ENCODE data around the gene TMEM81. TPM values are rescaled to one million over a fixed set of nuclear protein-coding genes. Genes with fewer than 3 reads are reported as not detected.

The TMEM81 gene
- total and polyA plus RNA-seq, 8 donors = 3.3 to 4.4 (median 4.0) TPM

DNA sequence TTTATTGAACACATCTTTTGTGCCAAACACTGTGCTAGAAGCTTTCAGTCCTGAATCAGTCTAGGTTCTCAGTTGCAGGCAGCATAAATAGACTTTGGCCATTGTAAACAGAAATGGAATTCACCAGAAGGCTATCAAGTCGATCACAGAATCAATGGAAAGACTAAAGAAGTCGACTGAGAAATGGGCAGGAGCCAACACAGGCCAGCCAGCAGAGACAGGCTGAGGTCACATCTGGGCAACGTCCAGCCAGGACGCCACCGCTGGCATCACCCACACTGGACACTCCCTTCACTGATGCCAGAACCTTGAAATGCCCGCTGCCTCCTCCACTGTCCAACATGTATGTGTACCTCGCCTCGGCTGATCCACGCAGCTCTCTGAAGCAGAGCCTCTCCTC is 46.7 kb downstream of the TMEM81 start:
- H3K4me3 ChIP-seq = no peak overlapping the region
- H3K27ac ChIP-seq = no peak overlapping the region
- ATAC-seq = no peak
- H3K9me3 ChIP-seq = no peaks in the 10 kb centered on the region
- no peaks in the 10 kb centered on the region for H3K36me3 ChIP-seq
- TF ChIP-seq, protein P1, sequence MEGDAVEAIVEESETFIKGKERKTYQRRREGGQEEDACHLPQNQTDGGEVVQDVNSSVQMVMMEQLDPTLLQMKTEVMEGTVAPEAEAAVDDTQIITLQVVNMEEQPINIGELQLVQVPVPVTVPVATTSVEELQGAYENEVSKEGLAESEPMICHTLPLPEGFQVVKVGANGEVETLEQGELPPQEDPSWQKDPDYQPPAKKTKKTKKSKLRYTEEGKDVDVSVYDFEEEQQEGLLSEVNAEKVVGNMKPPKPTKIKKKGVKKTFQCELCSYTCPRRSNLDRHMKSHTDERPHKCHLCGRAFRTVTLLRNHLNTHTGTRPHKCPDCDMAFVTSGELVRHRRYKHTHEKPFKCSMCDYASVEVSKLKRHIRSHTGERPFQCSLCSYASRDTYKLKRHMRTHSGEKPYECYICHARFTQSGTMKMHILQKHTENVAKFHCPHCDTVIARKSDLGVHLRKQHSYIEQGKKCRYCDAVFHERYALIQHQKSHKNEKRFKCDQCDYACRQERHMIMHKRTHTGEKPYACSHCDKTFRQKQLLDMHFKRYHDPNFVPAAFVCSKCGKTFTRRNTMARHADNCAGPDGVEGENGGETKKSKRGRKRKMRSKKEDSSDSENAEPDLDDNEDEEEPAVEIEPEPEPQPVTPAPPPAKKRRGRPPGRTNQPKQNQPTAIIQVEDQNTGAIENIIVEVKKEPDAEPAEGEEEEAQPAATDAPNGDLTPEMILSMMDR (IDR thresholded peaks at IDR 0.05) = no peak
- intact Hi-C loops (cut with DNase I) = no loop called here
- no peak for DNase-seq
- H3K27me3 ChIP-seq = peaks cover 10 to 29% of the 10 kb centered on the region in 2 donors
- no peaks in the 10 kb centered on the region for H3K4me1 ChIP-seq

Other genes with a start within 250 kb of the TMEM81 start
- 10 to 100 TPM in 1 of 2 donors, 1 to 10 TPM in 1; 6.6 to 11.5 TPM for gene NFASC, start 213.6 kb downstream of the TMEM81 start, total RNA-seq
- 1 to 10 TPM; 1.2 to 2.3 (median 1.8) TPM for gene NFASC, start 213.6 kb downstream of the TMEM81 start, polyA plus RNA-seq (ENCODE audit: insufficient read length in 6 of 6)
- gene CNTN2, start 41.2 kb downstream of the TMEM81 start, total RNA-seq = not detected
- gene CNTN2, start 41.2 kb downstream of the TMEM81 start, polyA plus RNA-seq (ENCODE audit: insufficient read length in 6 of 6) = under 1 TPM; 0.20 to 0.63 (median 0.37) TPM
- gene RBBP5, start 37.5 kb upstream of the TMEM81 start, total RNA-seq = 10 to 100 TPM; 14.9 to 20.0 TPM
- gene RBBP5, start 37.5 kb upstream of the TMEM81 start, polyA plus RNA-seq (ENCODE audit: insufficient read length in 6 of 6) = 10 to 100 TPM; 17.3 to 21.3 (median 20.4) TPM
- gene DSTYK, start 127.2 kb upstream of the TMEM81 start, total RNA-seq = 10 to 100 TPM; 11.1 to 13.6 TPM
- gene DSTYK, start 127.2 kb upstream of the TMEM81 start, polyA plus RNA-seq (ENCODE audit: insufficient read length in 6 of 6) = 10 to 100 TPM; 15.9 to 18.4 (median 17.4) TPM
- gene TMCC2, start 143.5 kb upstream of the TMEM81 start, total RNA-seq = 1 to 10 TPM; 3.4 TPM
- 10 to 100 TPM in 4 of 6 donors, 1 to 10 TPM in 2; 8.8 to 17.2 (median 13.9) TPM for gene TMCC2, start 143.5 kb upstream of the TMEM81 start, polyA plus RNA-seq (ENCODE audit: insufficient read length in 6 of 6)
- gene NUAK2, start 237.3 kb upstream of the TMEM81 start, total RNA-seq = 10 to 100 TPM; 10.3 to 12.3 TPM
- gene NUAK2, start 237.3 kb upstream of the TMEM81 start, polyA plus RNA-seq (ENCODE audit: insufficient read length in 6 of 6) = 10 to 100 TPM in 1 of 6 donors, 1 to 10 TPM in 5; 6.1 to 10.5 (median 8.1) TPM